K562 (cell line): ENCODE results near the gene TBL1X. TPM values are rescaled to one million over a fixed set of nuclear protein-coding genes. Genes with fewer than 3 reads are reported as not detected.

ENCODE experiments used
- ATAC-seq: fragments of 200-7000 bp; cut with Tn5 transposase; 3 replicates; pipeline ENCODE4 v1.9.1; 2020; ENCODE audit warnings: moderate library complexity
- BruUV-seq: library from RNA; stranded (reverse); fragments of 400-500 nt; replicated peaks from 2 replicates; lab custom pipeline; 2021; lab: Mats Ljungman, UMichigan
- CTCF ChIA-PET: fragments of 300-600 bp; formaldehyde crosslinking; extraction: SDS; loops from one replicate; lab custom pipeline; 2021; ENCODE audit warnings: low intra/inter-chr PET ratio; lab: Yijun Ruan, JAX
- POLR2A ChIA-PET: fragments of 300-600, 350-650 bp; sonication (Branson Sonifier 250); formaldehyde crosslinking; extraction: SDS; loops from one replicate; lab custom pipeline; 2021; ENCODE audit warnings: antibody characterized with exemption, inconsistent platforms; lab: Yijun Ruan, JAX
- DNase-seq, 4 experiments: peaks; one replicate each; pipeline versions ENCODE4 v3.0.0 to v3.0.0-alpha.2; 2011 to 2018; ENCODE audit warnings: low spot score in 3 of 4, mixed read lengths in 3 of 4; ENCODE audit errors: extremely low read depth in 1 of 4
- FAIRE-seq: peaks from 2 replicates; lab custom pipeline; 2011; peaks lifted over from hg19 to GRCh38; lab: Jason Lieb, UNC
- H2AFZ ChIP-seq: 2 replicates; pipeline ENCODE4 v1.6.0; 2011; ENCODE audit warnings: low read depth, low read length, control low read depth, inconsistent platforms
- H3K27ac ChIP-seq: fragments of 200-600 bp; 3 replicates; pipeline ENCODE4 v1.8.0; 2011; ENCODE audit warnings: low read depth, mild to moderate bottlenecking, control low read depth, inconsistent platforms, low read length, moderate library complexity, mixed read lengths; ENCODE audit errors: extremely low read depth
- H3K27me3 ChIP-seq, 2 experiments: fragments of 300-600 bp in 1 of 2; 2 replicates in 1 of 2; 3 replicates in 1 of 2; pipeline versions ENCODE4 v1.6.0 to v1.8.0; 2011; ENCODE audit warnings: inconsistent platforms in 2 of 2, low read length in 2 of 2, mild to moderate bottlenecking in 1 of 2, mixed read lengths in 1 of 2, moderate library complexity in 1 of 2; ENCODE audit not compliant: control insufficient read depth in 2 of 2, insufficient read depth in 2 of 2
- H3K36me3 ChIP-seq: fragments of 300-600 bp; 3 replicates; pipeline ENCODE4 v1.8.0; 2011; ENCODE audit warnings: mild to moderate bottlenecking, low read length, inconsistent platforms; ENCODE audit not compliant: control insufficient read depth, insufficient read depth
- H3K4me1 ChIP-seq, 2 experiments: fragments of 200-600 bp in 1 of 2; replicated peaks in 1 of 2; 2 replicates in 1 of 2; 3 replicates in 1 of 2; pipeline versions ENCODE4 v1.5.1 to v1.8.0; 2011; ENCODE audit warnings: inconsistent platforms in 2 of 2, low read length in 2 of 2, mild to moderate bottlenecking in 1 of 2, mixed read lengths in 1 of 2, moderate library complexity in 1 of 2; ENCODE audit not compliant: control insufficient read depth in 2 of 2, insufficient read depth in 2 of 2
- H3K4me2 ChIP-seq: 2 replicates; pipeline ENCODE4 v1.6.1; 2011; ENCODE audit warnings: low read length, control low read depth, inconsistent platforms, mixed read lengths; ENCODE audit not compliant: insufficient read depth
- H3K4me3 ChIP-seq: fragments of 200-600 bp; sonication (generic), shearing (Covaris generic); 2 replicates; pipeline ENCODE4 v1.5.1; 2016; ENCODE audit warnings: control low read depth, inconsistent platforms
- H3K79me2 ChIP-seq: fragments of 200-600 bp; 3 replicates; pipeline ENCODE4 v1.8.0; 2011; ENCODE audit warnings: low read length, inconsistent platforms; ENCODE audit not compliant: control insufficient read depth, insufficient read depth
- H3K9ac ChIP-seq, 2 experiments: 2 replicates each; pipeline versions ENCODE4 v1.6.0 to v1.6.1; 2011; ENCODE audit warnings: low read depth in 2 of 2, low read length in 2 of 2, control low read depth in 1 of 2, inconsistent platforms in 1 of 2, mild to moderate bottlenecking in 1 of 2, mixed read lengths in 1 of 2; ENCODE audit not compliant: insufficient read depth in 1 of 2
- H3K9me1 ChIP-seq: one replicate; pipeline ENCODE4 v1.6.0; 2011; ENCODE audit warnings: inconsistent platforms, mild to moderate bottlenecking, low read length, moderate library complexity; ENCODE audit not compliant: control insufficient read depth, insufficient read depth
- H3K9me3 ChIP-seq: replicated peaks from 2 replicates; pipeline ENCODE4 v1.5.1; 2011; ENCODE audit warnings: low read depth, low read length, inconsistent platforms; ENCODE audit not compliant: control insufficient read depth, insufficient read depth
- H4K20me1 ChIP-seq: replicated peaks from 2 replicates; pipeline ENCODE4 v1.6.1; 2011; ENCODE audit warnings: low read length, inconsistent platforms, mixed read lengths; ENCODE audit not compliant: control insufficient read depth, insufficient read depth
- BACH1 ChIP-seq: fragments of 200-800 bp; sonication (Bioruptor generic); IDR thresholded peaks from 2 replicates; pipeline ENCODE4 v1.6.1; 2016; ENCODE audit warnings: missing genetic modification characterization, missing compliant biosample characterization
- E2F3 ChIP-seq: fragments of 250-450 bp; sonication (Bioruptor Pico); IDR thresholded peaks from 2 replicates; pipeline ENCODE4 v1.4.0; 2020; ENCODE audit warnings: mild to moderate bottlenecking
- TAF7 ChIP-seq: fragments of 450-650 bp; IDR thresholded peaks from 2 replicates; pipeline ENCODE4 v1.6.1; 2016; ENCODE audit warnings: missing genetic modification characterization, missing compliant biosample characterization
- ZKSCAN3 ChIP-seq: fragments of 250-450 bp; sonication (Bioruptor Pico); IDR thresholded peaks from 2 replicates; pipeline ENCODE4 v1.4.0; 2020
- whole genome bisulfite sequencing: fragments of 100-300 bp; shearing (Covaris generic); methylation state at CpG from one replicate; pipeline ENCODE4 v1.1.6; 2016; ENCODE audit warnings: low coverage, mixed read lengths; ENCODE audit not compliant: insufficient coverage; ENCODE audit errors: missing lambda C conversion rate; 5-methylcytosine and 5-hydroxymethylcytosine counted together
- in situ Hi-C: fragments of 300-500 bp; cut with MboI; formaldehyde crosslinking; loops from 4 replicates; pipeline ENCODE4 v1.15.0; 2018; ENCODE audit warnings: inconsistent platforms, mixed read lengths
- intact Hi-C: fragments of 100-400 bp; cut with micrococcal nuclease; formaldehyde crosslinking; loops from 2 replicates; pipeline ENCODE4 v1.14.2; 2022
- polyA plus RNA-seq, 8 experiments: library from polyadenylated mRNA; depleted of rRNA in 4 of 8; stranded (reverse) in 5 of 8; unstranded in 3 of 8; fragments of >200 nt; fragmentation: Nextera tagmentation in 2 of 8; fragmentation: Illumina TruSeq in 1 of 8; extraction: Ambion mirVana in 2 of 8; extraction: Trizol in 1 of 8; gene quantifications; 2 replicates each; pipeline versions ENCODE4 v1.2.1 to v1.2.3, GENCODE V29; 2011 to 2014; ENCODE audit warnings: inconsistent platforms in 1 of 8, missing spikeins in 1 of 8
- total RNA-seq, 7 experiments: library from RNA; depleted of rRNA in 6 of 7; stranded (reverse); fragments of >200 nt in 6 of 7; fragmentation: Illumina TruSeq in 2 of 7; extraction: Trizol in 2 of 7; gene quantifications; 2 replicates each; pipeline versions ENCODE4 v1.2.1 to v1.2.3, GENCODE V29; 2011 to 2021; ENCODE audit warnings: low replicate concordance in 1 of 7
- TF ChIP-seq, protein P1 (sequence below): IDR thresholded peaks from 2 replicates; pipeline ENCODE4 v1.6.1; 2012; ENCODE audit warnings: low read depth, low read length, improper control_type of control experiment, borderline replicate concordance

The TBL1X gene
- total and polyA plus RNA-seq, 9 of the 15 experiments (the other 6 are each of a cell fraction or from before 2014, with no cell fraction given) = 6.0 to 49.6 (median 19.7) TPM

DNA sequence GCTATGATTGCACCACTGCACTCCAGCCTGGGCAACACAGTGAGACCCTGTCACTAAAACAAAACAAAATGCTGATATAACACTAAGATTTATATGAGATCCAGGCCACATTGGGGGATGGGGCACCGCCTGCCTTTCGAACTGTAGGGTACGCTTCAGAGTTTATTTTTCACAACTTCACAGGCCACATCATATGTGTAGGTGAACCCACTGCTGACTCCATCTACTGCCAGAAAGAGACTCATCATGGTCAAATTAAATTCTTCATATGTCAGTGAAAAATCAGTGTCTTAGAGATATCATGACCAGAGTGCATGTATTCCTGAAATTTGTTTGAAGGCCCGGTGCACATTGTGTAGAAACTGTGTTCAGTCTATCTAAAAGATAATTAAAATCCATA, 178.9 kb downstream of the TBL1X start:
- no peak overlapping the region for H2AFZ ChIP-seq
- peaks cover 2% of the 10 kb centered on the region; the same call in 1 of the 3 replicates for H3K79me2 ChIP-seq
- ChIA-PET CTCF (no interaction called here), POLR2A (no interaction called here)
- peaks cover 3% of the 10 kb centered on the region; the same call in 1 of the 2 replicates for H4K20me1 ChIP-seq
- H3K27me3 ChIP-seq = no peaks in the 10 kb centered on the region
- H3K9me1 ChIP-seq = no peaks in the 10 kb centered on the region
- FAIRE-seq = no peak
- in situ Hi-C loops (no loop called here), intact Hi-C loops (loop anchor here (10.0 kb wide), 1 partner anchor 179 kb away; the partner anchor contains the start of gene TBL1X)
- WGBS = 97% methylated on average over 4 of the region's 4 CpGs
- no peak for DNase-seq
- H3K27ac ChIP-seq = no peak overlapping the region
- peaks cover 3 to 6% of the 10 kb centered on the region in 2 experiments; a peak in 2 of 5 replicates for H3K4me1 ChIP-seq
- H3K9ac ChIP-seq = no peak overlapping the region
- H3K36me3 ChIP-seq = no peaks in the 10 kb centered on the region; the same call in 2 of the 3 replicates
- BruUV-seq = no TSS peak
- H3K4me2 ChIP-seq = no peak overlapping the region
- H3K9me3 ChIP-seq = no peaks in the 10 kb centered on the region
- H3K4me3 ChIP-seq = no peak overlapping the region
- ATAC-seq = no peak
- no peak for TF ChIP-seq ZKSCAN3
- no peak for TF ChIP-seq BACH1 (tag)
- no peak for TF ChIP-seq TAF7
- TF ChIP-seq E2F3 (CRISPR knock-in tag) = no peak
- TF ChIP-seq, protein P1, sequence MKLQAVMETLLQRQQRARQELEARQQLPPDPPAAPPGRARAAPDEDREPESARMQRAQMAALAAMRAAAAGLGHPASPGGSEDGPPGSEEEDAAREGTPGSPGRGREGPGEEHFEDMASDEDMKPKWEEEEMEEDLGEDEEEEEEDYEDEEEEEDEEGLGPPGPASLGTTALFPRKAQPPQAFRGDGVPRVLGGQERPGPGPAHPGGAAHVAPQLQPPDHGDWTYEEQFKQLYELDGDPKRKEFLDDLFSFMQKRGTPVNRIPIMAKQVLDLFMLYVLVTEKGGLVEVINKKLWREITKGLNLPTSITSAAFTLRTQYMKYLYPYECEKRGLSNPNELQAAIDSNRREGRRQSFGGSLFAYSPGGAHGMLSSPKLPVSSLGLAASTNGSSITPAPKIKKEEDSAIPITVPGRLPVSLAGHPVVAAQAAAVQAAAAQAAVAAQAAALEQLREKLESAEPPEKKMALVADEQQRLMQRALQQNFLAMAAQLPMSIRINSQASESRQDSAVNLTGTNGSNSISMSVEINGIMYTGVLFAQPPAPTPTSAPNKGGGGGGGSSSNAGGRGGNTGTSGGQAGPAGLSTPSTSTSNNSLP = no peak
